HepG2 (cell line): ENCODE data around the gene VAMP5. TPM values are rescaled to one million over a fixed set of nuclear protein-coding genes. Genes with fewer than 3 reads are reported as not detected.

Experiments
- AGO2 ChIP-seq: fragments of 200-400 bp; formaldehyde crosslinking; optimal IDR thresholded peaks from 2 replicates; pipeline ENCODE3; 2017; ENCODE audit warnings: mild to moderate bottlenecking, low read depth, low read length, moderate library complexity
- AHR ChIP-seq: IDR thresholded peaks from 2 replicates; pipeline ENCODE4 v1.6.1; 2018; ENCODE audit warnings: missing genetic modification reagents, missing compliant biosample characterization
- CCDC6 ChIP-seq: sonication (generic); formaldehyde crosslinking; IDR thresholded peaks from 2 replicates; pipeline ENCODE4 v1.8.1; 2022; ENCODE audit warnings: mild to moderate bottlenecking, missing genetic modification reagents, moderate library complexity
- FOXA3 ChIP-seq: IDR thresholded peaks from 2 replicates; pipeline ENCODE4 v1.6.1; 2016; ENCODE audit warnings: missing genetic modification reagents, missing compliant biosample characterization
- FOXK2 ChIP-seq: fragments of 450-650 bp; IDR thresholded peaks from 2 replicates; pipeline ENCODE4 v1.6.1; 2016
- HDAC2 ChIP-seq: sonication (generic); formaldehyde crosslinking; IDR thresholded peaks from 2 replicates; pipeline ENCODE4 v1.4.0; 2020; ENCODE audit warnings: missing genetic modification reagents
- IRF2 ChIP-seq: IDR thresholded peaks from 2 replicates; pipeline ENCODE4 v1.6.1; 2018; ENCODE audit warnings: missing genetic modification reagents, missing compliant biosample characterization
- LCORL ChIP-seq, 2 experiments: fragments of 450-650 bp in 1 of 2; sonication (generic) in 1 of 2; formaldehyde crosslinking in 1 of 2; IDR thresholded peaks; 2 replicates each; pipeline versions ENCODE4 v1.5.0 to v1.6.1; 2017 to 2020; ENCODE audit warnings: antibody characterized with exemption in 1 of 2, missing genetic modification reagents in 1 of 2
- MAX ChIP-seq: IDR thresholded peaks from 2 replicates; pipeline ENCODE4 v1.6.1; 2012; ENCODE audit warnings: inconsistent platforms
- MTF1 ChIP-seq: sonication (generic); formaldehyde crosslinking; IDR thresholded peaks from 2 replicates; pipeline ENCODE4 v1.5.0; 2020; ENCODE audit warnings: missing genetic modification reagents
- RXRA ChIP-seq: sonication (generic); formaldehyde crosslinking; IDR thresholded peaks from 2 replicates; pipeline ENCODE4 v1.5.1; 2020; ENCODE audit warnings: missing genetic modification reagents
- SRSF1 ChIP-seq: fragments of 200-400 bp; formaldehyde crosslinking; optimal IDR thresholded peaks from 2 replicates; pipeline ENCODE3; 2017; ENCODE audit warnings: mild to moderate bottlenecking, low read depth, low read length, moderate library complexity
- ZFP90 ChIP-seq: sonication (generic); formaldehyde crosslinking; IDR thresholded peaks from 2 replicates; pipeline ENCODE4 v1.8.0; 2022; ENCODE audit warnings: missing genetic modification reagents, mild to moderate bottlenecking, inconsistent platforms, borderline replicate concordance
- ZIK1 ChIP-seq: sonication (generic); formaldehyde crosslinking; IDR thresholded peaks from 2 replicates; pipeline ENCODE4 v1.5.0; 2020; ENCODE audit warnings: mild to moderate bottlenecking, low read depth, missing genetic modification reagents, borderline replicate concordance
- ZNF160 ChIP-seq: sonication (generic); formaldehyde crosslinking; IDR thresholded peaks from 2 replicates; pipeline ENCODE4 v1.8.0; 2022; ENCODE audit warnings: mild to moderate bottlenecking, inconsistent platforms, missing genetic modification reagents
- ZNF274 ChIP-seq: sonication (generic); formaldehyde crosslinking; IDR thresholded peaks from 2 replicates; pipeline ENCODE4 v1.5.1; 2020; ENCODE audit warnings: mild to moderate bottlenecking, missing genetic modification reagents
- ZNF496 ChIP-seq: sonication (generic); formaldehyde crosslinking; IDR thresholded peaks from 2 replicates; pipeline ENCODE4 v1.8.1; 2023; ENCODE audit warnings: mild to moderate bottlenecking, moderate library complexity, missing genetic modification reagents; ENCODE audit not compliant: insufficient replicate concordance
- ZNF501 ChIP-seq: sonication (generic); formaldehyde crosslinking; IDR thresholded peaks from 2 replicates; pipeline ENCODE4 v1.5.1; 2020; ENCODE audit warnings: mild to moderate bottlenecking, moderate library complexity, missing genetic modification reagents
- ZNF781 ChIP-seq: sonication (generic); formaldehyde crosslinking; IDR thresholded peaks from 2 replicates; pipeline ENCODE4 v1.5.1; 2020; ENCODE audit warnings: borderline replicate concordance, mild to moderate bottlenecking, missing genetic modification reagents; ENCODE audit errors: not compliant biosample characterization
- ZZZ3 ChIP-seq: sonication (generic); formaldehyde crosslinking; IDR thresholded peaks from 2 replicates; pipeline ENCODE4 v1.4.0; 2020; ENCODE audit warnings: missing genetic modification reagents, mild to moderate bottlenecking, borderline replicate concordance
- polyA plus RNA-seq, 8 experiments: library from polyadenylated mRNA; depleted of rRNA in 3 of 8; stranded (reverse) in 7 of 8; unstranded in 1 of 8; fragments of >200 nt; fragmentation: Illumina TruSeq in 4 of 8; extraction: Trizol in 4 of 8; gene quantifications; 2 replicates each; pipeline versions ENCODE4 v1.2.1 to v1.2.3, GENCODE V29; 2011 to 2016; ENCODE audit warnings: low read depth in 4 of 8, missing spikeins in 1 of 8, mixed read lengths in 1 of 8; ENCODE audit not compliant: insufficient read depth in 1 of 8
- total RNA-seq, 5 experiments: library from RNA; depleted of rRNA; stranded (reverse); fragments of >200 nt; fragmentation: Illumina TruSeq; extraction: Trizol; gene quantifications; 2 replicates each; pipeline ENCODE4 v1.2.3, GENCODE V29; 2016; ENCODE audit warnings: low read depth in 1 of 5
- TF ChIP-seq, protein P1 (sequence below): sonication (generic); formaldehyde crosslinking; IDR thresholded peaks from 2 replicates; pipeline ENCODE4 v1.8.0; 2022; ENCODE audit warnings: mild to moderate bottlenecking, missing genetic modification reagents, moderate library complexity
- TF ChIP-seq, protein P2 (sequence below): sonication (generic); formaldehyde crosslinking; IDR thresholded peaks from 2 replicates; pipeline ENCODE4 v1.4.0; 2020; ENCODE audit warnings: missing genetic modification reagents
- TF ChIP-seq, protein P3 (sequence below): sonication (generic); formaldehyde crosslinking; IDR thresholded peaks from 2 replicates; pipeline ENCODE4 v1.4.0; 2020; ENCODE audit warnings: missing genetic modification reagents

The VAMP5 gene
- total and polyA plus RNA-seq, 2 of the 13 experiments (the other 11 are each of a cell fraction or from before 2014, with no cell fraction given) = 7.2 to 56.7 TPM

DNA sequence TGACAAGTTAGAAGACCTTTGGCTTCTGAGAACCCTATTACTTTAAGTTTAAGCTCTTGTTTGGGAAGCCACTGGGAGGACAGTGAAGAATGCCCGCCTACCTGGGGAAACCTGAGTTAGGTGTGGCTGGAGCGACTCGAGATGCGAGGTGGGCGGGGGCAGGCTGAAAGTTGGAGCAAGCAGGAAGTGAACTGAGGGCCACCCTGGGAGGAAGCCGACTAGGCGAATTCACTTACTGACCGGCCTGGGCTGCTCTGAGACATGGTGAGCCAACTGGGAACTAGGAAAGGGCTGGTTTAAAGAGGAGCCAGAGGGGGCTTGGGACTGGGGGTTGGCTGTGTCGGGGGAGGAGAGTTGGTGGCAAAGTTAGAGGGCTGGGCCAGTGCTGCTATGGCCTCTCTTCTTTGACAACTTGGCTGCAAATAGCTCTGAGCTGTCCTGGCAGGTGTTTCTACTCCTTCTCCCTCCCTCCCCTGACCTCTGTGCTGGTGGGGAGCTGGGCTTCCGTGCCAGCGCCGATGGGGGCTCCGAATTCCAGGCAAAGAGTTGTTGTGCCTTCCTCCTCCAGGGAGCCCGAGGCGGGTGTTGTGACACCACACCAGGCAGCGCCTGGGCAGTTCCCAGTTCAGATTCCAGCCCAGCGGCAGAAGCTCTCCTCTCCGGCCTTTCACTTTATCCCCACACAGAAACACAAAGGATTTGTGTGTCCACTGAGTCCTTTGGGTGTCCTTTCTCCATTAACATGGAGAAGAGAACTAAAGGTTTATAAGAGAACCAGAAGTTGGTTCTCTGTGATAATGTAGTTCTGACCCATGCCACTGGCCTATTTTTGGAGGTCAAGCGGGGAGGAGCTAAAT lies 6.6 kb upstream of the VAMP5 start, which contains the start of gene VAMP8 (continued):
- TF ChIP-seq CCDC6 (CRISPR knock-in tag) (peak; percentile 46; the same call in 1 of the 2 replicates), LCORL (IDR thresholded peaks at IDR 0.05) (no peak), LCORL (CRISPR knock-in tag; IDR thresholded peaks at IDR 0.05) (no peak), SRSF1 (no peak), ZIK1 (CRISPR knock-in tag) (0 out of 2 replicates have a peak, but pooled peaks have one; percentile 19), HDAC2 (CRISPR knock-in tag) (0 out of 2 replicates have a peak, but pooled peaks have one; percentile 9), ZNF274 (CRISPR knock-in tag) (peak; percentile 71; the same call in 1 of the 2 replicates), MAX (no peak; the same call in 1 of the 2 replicates), ZZZ3 (no peak), MTF1 (CRISPR knock-in tag) (no peak), ZFP90 (0 out of 2 replicates have a peak, but pooled peaks have one; percentile 8), ZNF501 (peak; percentile 53; the same call in 1 of the 2 replicates), FOXA3 (CRISPR knock-in tag) (no peak), ZNF781 (CRISPR knock-in tag) (peak; percentile 52), AGO2 (no peak), ZNF160 (no peak), AHR (CRISPR knock-in tag) (no peak), ZNF496 (CRISPR knock-in tag) (no peak), FOXK2 (no peak), RXRA (CRISPR knock-in tag) (peak; percentile 20), IRF2 (CRISPR knock-in tag) (peak; percentile 16; the same call in 1 of the 2 replicates)
- TF ChIP-seq, protein P1, sequence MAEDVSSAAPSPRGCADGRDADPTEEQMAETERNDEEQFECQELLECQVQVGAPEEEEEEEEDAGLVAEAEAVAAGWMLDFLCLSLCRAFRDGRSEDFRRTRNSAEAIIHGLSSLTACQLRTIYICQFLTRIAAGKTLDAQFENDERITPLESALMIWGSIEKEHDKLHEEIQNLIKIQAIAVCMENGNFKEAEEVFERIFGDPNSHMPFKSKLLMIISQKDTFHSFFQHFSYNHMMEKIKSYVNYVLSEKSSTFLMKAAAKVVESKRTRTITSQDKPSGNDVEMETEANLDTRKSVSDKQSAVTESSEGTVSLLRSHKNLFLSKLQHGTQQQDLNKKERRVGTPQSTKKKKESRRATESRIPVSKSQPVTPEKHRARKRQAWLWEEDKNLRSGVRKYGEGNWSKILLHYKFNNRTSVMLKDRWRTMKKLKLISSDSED (CRISPR knock-in tag) = no peak
- TF ChIP-seq, protein P2, sequence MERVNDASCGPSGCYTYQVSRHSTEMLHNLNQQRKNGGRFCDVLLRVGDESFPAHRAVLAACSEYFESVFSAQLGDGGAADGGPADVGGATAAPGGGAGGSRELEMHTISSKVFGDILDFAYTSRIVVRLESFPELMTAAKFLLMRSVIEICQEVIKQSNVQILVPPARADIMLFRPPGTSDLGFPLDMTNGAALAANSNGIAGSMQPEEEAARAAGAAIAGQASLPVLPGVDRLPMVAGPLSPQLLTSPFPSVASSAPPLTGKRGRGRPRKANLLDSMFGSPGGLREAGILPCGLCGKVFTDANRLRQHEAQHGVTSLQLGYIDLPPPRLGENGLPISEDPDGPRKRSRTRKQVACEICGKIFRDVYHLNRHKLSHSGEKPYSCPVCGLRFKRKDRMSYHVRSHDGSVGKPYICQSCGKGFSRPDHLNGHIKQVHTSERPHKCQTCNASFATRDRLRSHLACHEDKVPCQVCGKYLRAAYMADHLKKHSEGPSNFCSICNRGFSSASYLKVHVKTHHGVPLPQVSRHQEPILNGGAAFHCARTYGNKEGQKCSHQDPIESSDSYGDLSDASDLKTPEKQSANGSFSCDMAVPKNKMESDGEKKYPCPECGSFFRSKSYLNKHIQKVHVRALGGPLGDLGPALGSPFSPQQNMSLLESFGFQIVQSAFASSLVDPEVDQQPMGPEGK (CRISPR knock-in tag) = peak; percentile 50; the same call in 1 of the 2 replicates
- TF ChIP-seq, protein P3, sequence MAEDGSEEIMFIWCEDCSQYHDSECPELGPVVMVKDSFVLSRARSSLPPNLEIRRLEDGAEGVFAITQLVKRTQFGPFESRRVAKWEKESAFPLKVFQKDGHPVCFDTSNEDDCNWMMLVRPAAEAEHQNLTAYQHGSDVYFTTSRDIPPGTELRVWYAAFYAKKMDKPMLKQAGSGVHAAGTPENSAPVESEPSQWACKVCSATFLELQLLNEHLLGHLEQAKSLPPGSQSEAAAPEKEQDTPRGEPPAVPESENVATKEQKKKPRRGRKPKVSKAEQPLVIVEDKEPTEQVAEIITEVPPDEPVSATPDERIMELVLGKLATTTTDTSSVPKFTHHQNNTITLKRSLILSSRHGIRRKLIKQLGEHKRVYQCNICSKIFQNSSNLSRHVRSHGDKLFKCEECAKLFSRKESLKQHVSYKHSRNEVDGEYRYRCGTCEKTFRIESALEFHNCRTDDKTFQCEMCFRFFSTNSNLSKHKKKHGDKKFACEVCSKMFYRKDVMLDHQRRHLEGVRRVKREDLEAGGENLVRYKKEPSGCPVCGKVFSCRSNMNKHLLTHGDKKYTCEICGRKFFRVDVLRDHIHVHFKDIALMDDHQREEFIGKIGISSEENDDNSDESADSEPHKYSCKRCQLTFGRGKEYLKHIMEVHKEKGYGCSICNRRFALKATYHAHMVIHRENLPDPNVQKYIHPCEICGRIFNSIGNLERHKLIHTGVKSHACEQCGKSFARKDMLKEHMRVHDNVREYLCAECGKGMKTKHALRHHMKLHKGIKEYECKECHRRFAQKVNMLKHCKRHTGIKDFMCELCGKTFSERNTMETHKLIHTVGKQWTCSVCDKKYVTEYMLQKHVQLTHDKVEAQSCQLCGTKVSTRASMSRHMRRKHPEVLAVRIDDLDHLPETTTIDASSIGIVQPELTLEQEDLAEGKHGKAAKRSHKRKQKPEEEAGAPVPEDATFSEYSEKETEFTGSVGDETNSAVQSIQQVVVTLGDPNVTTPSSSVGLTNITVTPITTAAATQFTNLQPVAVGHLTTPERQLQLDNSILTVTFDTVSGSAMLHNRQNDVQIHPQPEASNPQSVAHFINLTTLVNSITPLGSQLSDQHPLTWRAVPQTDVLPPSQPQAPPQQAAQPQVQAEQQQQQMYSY (CRISPR knock-in tag) = peak; percentile 91
